ENCODE results near the gene ZDHHC4.

DNA sequence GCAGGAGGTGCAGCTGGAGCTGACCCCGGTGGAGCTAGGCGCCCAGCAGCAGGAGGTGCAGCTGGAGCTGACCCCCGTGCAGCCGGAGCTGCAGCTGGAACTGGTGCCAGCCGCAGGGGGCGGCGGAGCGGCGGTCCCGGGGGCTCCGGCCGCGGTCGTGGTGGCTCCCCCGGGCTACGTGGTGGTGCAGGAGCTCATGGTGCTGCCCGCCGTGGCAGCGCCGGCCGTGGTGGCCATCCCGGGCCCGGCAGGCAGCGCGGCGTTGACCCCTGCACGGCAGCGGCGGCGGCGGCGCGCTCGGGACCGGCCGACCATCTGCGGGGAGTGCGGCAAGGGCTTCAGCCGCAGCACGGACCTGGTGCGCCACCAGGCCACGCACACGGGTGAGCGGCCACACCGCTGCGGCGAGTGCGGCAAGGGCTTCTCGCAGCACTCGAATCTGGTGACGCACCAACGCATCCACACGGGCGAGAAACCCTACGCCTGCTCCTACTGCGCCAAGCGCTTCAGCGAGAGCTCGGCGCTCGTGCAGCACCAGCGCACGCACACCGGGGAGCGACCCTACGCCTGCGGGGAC lies 45.0 kb downstream of the ZDHHC4 start:
- TF ChIP-seq, protein P1, sequence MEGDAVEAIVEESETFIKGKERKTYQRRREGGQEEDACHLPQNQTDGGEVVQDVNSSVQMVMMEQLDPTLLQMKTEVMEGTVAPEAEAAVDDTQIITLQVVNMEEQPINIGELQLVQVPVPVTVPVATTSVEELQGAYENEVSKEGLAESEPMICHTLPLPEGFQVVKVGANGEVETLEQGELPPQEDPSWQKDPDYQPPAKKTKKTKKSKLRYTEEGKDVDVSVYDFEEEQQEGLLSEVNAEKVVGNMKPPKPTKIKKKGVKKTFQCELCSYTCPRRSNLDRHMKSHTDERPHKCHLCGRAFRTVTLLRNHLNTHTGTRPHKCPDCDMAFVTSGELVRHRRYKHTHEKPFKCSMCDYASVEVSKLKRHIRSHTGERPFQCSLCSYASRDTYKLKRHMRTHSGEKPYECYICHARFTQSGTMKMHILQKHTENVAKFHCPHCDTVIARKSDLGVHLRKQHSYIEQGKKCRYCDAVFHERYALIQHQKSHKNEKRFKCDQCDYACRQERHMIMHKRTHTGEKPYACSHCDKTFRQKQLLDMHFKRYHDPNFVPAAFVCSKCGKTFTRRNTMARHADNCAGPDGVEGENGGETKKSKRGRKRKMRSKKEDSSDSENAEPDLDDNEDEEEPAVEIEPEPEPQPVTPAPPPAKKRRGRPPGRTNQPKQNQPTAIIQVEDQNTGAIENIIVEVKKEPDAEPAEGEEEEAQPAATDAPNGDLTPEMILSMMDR (IDR thresholded peaks at IDR 0.05): no peak
- no peak for TF ChIP-seq POLR2A (IDR thresholded peaks at IDR 0.05)
